Cardiac muscle cell (in vitro differentiated cells and primary cell): ENCODE measurements around the gene POU3F1. TPM values are rescaled to one million over a fixed set of nuclear protein-coding genes. Genes with fewer than 3 reads are reported as not detected.

ENCODE experiments used
- DNase-seq, 2 donors: peaks; one replicate each; pipeline versions ENCODE4 v3.0.0 to v3.0.0-alpha.2; 2010 to 2017; ENCODE audit warnings: low read depth in 1 of 2, low spot score in 1 of 2
- H3K27ac ChIP-seq: fragments of 200-600 bp; sonication (generic); 2 replicates; pipeline ENCODE4 v1.5.1; 2016
- H3K27me3 ChIP-seq: fragments of 200-600 bp; sonication (generic); 2 replicates; pipeline ENCODE4 v1.6.0; 2016; ENCODE audit warnings: control low read depth
- H3K36me3 ChIP-seq: fragments of 200-600 bp; sonication (generic); 2 replicates; pipeline ENCODE4 v1.5.1; 2016; ENCODE audit warnings: control low read depth
- H3K4me1 ChIP-seq: fragments of 200-600 bp; sonication (generic); 2 replicates; pipeline ENCODE4 v1.8.1; 2017; ENCODE audit warnings: low read depth, mild to moderate bottlenecking, mixed run types
- H3K4me3 ChIP-seq: fragments of 200-600 bp; sonication (generic); 2 replicates; pipeline ENCODE4 v1.5.1; 2016; ENCODE audit warnings: mild to moderate bottlenecking
- H3K9me3 ChIP-seq: fragments of 200-600 bp; sonication (generic); 2 replicates; pipeline ENCODE4 v1.5.1; 2017; ENCODE audit warnings: low read depth, mild to moderate bottlenecking, control low read depth
- polyA plus RNA-seq: library from polyadenylated mRNA; unstranded; fragments of >200 nt; fragmentation: Nextera tagmentation; extraction: Ambion mirVana; gene quantifications from 2 replicates; pipeline ENCODE4 v1.2.1, GENCODE V29; 2016
- total RNA-seq: library from RNA; depleted of rRNA; stranded (reverse); fragments of >200 nt; gene quantifications from 2 replicates; pipeline ENCODE4 v1.2.3, GENCODE V29; 2016
- TF ChIP-seq, protein P1 (sequence below): IDR thresholded peaks from 2 replicates; pipeline ENCODE4 v1.5.1; 2012; ENCODE audit warnings: low read depth, mild to moderate bottlenecking, low read length

Gene POU3F1
- total and polyA plus RNA-seq, 2 experiments from 2014 or later: 0.07 to 0.30 TPM

DNA sequence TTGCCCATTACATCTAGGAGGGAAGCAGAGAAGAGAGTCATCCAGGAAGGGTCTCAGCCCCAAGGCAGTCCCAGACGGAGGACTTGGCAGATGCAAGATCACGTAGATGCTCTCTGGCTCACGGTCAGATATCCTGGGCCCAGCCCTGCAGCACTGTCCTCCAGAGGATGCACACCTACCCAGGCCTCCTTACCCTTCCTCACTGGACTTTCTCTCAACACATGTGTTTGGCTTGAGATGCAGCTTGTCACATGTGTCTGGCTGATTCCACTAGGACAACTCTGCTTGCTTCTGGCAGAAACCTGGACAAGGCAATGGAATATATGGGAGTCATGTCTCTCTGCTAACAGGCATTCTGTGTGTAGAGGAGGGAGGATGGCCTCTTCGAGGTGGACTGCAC is 32.4 kb upstream of the POU3F1 start:
- Histone ChIP-seq H3K27ac (no peak overlapping the region), H3K4me3 (no peak overlapping the region), H3K9me3 (no peaks in the 10 kb centered on the region), H3K36me3 (no peaks in the 10 kb centered on the region), H3K4me1 (no peaks in the 10 kb centered on the region), H3K27me3 (no peaks in the 10 kb centered on the region)
- TF ChIP-seq, protein P1, sequence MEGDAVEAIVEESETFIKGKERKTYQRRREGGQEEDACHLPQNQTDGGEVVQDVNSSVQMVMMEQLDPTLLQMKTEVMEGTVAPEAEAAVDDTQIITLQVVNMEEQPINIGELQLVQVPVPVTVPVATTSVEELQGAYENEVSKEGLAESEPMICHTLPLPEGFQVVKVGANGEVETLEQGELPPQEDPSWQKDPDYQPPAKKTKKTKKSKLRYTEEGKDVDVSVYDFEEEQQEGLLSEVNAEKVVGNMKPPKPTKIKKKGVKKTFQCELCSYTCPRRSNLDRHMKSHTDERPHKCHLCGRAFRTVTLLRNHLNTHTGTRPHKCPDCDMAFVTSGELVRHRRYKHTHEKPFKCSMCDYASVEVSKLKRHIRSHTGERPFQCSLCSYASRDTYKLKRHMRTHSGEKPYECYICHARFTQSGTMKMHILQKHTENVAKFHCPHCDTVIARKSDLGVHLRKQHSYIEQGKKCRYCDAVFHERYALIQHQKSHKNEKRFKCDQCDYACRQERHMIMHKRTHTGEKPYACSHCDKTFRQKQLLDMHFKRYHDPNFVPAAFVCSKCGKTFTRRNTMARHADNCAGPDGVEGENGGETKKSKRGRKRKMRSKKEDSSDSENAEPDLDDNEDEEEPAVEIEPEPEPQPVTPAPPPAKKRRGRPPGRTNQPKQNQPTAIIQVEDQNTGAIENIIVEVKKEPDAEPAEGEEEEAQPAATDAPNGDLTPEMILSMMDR: no peak
- DNase-seq: no peak

DNA sequence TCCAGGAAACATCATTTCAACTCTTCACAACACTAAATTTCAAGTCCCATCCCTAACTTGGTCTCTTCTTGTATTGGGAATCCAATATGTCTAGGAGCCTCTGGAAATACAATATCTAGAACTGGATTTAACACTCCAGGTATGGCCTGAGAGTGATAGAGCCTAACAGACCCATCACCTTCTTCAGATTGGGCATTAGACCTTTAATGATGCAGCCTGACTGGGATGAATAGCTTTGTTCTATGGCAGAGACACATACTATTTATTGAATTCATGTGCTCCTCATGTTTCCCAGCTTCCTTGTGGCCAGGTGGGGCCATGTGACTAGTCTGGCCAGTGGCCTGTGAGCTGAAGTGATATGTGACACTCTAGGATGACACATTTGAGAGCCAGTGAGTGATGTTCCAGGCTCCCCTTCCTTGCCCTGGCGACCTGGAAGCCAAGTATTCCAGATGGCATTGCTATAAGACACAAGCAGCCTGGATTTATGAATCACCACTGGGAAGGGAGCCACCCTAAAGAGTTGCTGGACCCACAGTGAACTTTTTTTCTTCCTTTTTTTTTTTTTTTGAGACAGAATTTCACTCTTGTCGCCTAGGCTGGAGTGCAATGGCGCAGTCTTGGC is 31.0 kb upstream of the POU3F1 start:
- DNase-seq: no peak
- H3K27me3 ChIP-seq: no peaks in the 10 kb centered on the region
- H3K27ac ChIP-seq: no peak overlapping the region
- no peak overlapping the region for H3K4me3 ChIP-seq
- H3K4me1 ChIP-seq: no peaks in the 10 kb centered on the region
- no peaks in the 10 kb centered on the region for H3K36me3 ChIP-seq
- TF ChIP-seq, protein P1: no peak
- no peaks in the 10 kb centered on the region for H3K9me3 ChIP-seq

DNA sequence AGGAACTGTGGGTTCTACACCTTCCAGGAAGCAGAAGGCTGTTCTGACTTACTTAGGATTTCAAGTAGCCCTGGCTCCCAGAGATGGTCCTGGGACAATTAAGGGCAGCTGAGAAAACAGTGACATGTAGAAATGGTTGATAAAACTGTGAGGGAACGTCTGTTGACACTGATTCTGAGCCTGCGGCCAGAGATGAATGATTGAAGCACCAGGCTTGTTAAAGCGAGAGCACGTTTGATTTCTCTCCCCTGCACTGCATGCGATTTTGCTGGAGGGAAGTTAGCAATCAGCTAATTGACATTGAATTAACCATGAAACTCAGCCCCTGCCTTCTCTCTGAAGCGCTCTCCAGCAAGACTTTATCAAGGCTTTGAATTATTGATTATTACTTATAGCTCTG is 29.9 kb upstream of the POU3F1 start:
- no peak for DNase-seq
- no peaks in the 10 kb centered on the region for H3K9me3 ChIP-seq
- H3K4me1 ChIP-seq: no peaks in the 10 kb centered on the region
- no peaks in the 10 kb centered on the region for H3K36me3 ChIP-seq
- TF ChIP-seq, protein P1: no peak
- no peak overlapping the region for H3K4me3 ChIP-seq
- no peaks in the 10 kb centered on the region for H3K27me3 ChIP-seq
- H3K27ac ChIP-seq: no peak overlapping the region

DNA sequence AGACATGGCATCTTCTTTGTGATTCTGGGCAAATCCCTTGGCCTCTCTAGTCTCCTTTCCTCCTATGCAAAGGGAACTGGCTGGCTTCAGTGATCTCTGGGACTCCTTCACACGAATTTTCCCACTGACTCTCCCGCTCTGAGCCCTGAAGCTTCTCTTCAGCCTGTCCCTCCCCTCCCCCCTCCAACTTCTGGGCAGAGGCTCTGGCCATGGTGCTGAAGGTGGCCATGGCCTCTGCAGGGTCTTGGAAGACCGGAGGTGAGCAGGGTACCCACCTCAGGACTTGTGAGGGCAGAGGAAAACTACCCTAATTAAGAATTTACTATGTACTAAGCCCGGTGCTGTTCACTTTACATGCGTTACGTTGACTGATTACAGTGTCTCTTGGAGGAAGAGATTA is 29.4 kb upstream of the POU3F1 start:
- TF ChIP-seq, protein P1: no peak
- no peak overlapping the region for H3K4me3 ChIP-seq
- no peaks in the 10 kb centered on the region for H3K36me3 ChIP-seq
- H3K9me3 ChIP-seq: no peaks in the 10 kb centered on the region
- no peak overlapping the region for H3K27ac ChIP-seq
- DNase-seq: peak; percentile 53 to 89
- H3K27me3 ChIP-seq: no peaks in the 10 kb centered on the region
- no peaks in the 10 kb centered on the region for H3K4me1 ChIP-seq

DNA sequence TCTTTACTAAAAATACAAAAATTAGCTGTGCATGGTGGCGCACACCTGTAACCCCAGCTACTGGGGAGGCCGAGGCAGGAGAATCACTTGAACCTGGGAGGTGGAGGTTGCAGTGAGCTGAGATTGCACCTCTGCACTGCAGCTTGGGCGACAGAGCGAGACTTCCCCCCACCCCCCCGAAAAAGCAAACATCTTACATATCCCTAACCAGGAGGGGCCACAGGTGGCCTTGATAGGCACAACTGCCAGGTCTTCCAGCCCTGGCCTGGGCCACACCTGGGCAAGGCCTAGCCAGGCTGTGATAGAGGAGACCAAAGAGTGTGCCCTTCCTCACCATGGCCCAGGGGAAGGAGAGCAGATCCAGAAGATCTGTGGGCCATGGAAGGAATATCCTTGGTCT is 28.6 kb upstream of the POU3F1 start:
- Histone ChIP-seq H3K4me3 (no peak overlapping the region), H3K27me3 (no peaks in the 10 kb centered on the region), H3K36me3 (no peaks in the 10 kb centered on the region), H3K27ac (no peak overlapping the region), H3K9me3 (no peaks in the 10 kb centered on the region), H3K4me1 (no peaks in the 10 kb centered on the region)
- DNase-seq: no peak
- TF ChIP-seq, protein P1: no peak

DNA sequence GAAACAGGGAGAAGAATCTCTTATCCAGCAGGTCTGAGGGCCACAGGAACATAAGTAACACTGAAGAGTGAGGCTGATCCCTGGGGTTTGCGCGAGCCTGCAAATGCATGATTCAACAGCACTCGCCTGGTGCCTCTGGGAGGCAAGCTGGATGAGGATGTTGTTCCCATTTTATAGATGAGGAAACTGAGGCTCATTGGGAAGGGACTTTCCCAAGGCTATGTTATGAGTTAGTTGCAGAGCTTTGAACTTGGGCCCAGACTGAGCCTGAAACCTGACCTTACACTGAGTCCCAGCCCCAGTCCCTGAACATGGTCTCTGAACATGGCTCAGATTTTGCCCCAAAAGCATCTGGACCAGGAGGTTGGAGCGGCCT is 27.7 kb upstream of the POU3F1 start:
- Histone ChIP-seq H3K4me3 (no peak overlapping the region), H3K36me3 (no peaks in the 10 kb centered on the region), H3K27ac (no peak overlapping the region), H3K27me3 (no peaks in the 10 kb centered on the region), H3K4me1 (no peaks in the 10 kb centered on the region), H3K9me3 (no peaks in the 10 kb centered on the region)
- TF ChIP-seq, protein P1: no peak
- no peak for DNase-seq
